GM18951 (cell line): ENCODE data around the gene SLC19A1.

Source experiments
- POLR2A ChIP-seq: IDR thresholded peaks from 4 replicates; pipeline ENCODE4 v1.6.1; 2011; ENCODE audit warnings: mild to moderate bottlenecking; ENCODE audit not compliant: insufficient read length, insufficient read depth; ENCODE audit errors: extremely low read depth
- in situ Hi-C: fragments of 300-500 bp; cut with MboI; formaldehyde crosslinking; loops from one replicate; pipeline ENCODE4 v1.12.0; 2022; ENCODE audit warnings: low sequenced_read_pairs, mixed read lengths, inconsistent platforms; ENCODE audit not compliant: unreplicated experiment

The SLC19A1 gene

GRCh38 chr21:45454926-45455673 lies 87.1 kb downstream of the SLC19A1 start:
- in situ Hi-C loops, result no loop called here
- no peak for TF ChIP-seq POLR2A

GRCh38 chr21:45454060-45454925 lies 87.9 kb downstream of the SLC19A1 start:
- no peak for TF ChIP-seq POLR2A
- in situ Hi-C loops, result no loop called here

- in situ Hi-C loops, result no loop called here
Observed at GRCh38 chr21:45453308-45453950, 88.8 kb downstream of the SLC19A1 start.

GRCh38 chr21:45452696-45453307 lies 89.4 kb downstream of the SLC19A1 start:
- in situ Hi-C loops, result no loop called here

More at GRCh38 chr21:45453308-45453950, 88.8 kb downstream of the SLC19A1 start:
- no peak for TF ChIP-seq POLR2A

GRCh38 chr21:45451771-45452182 lies 90.5 kb downstream of the SLC19A1 start:
- no peak for TF ChIP-seq POLR2A
- in situ Hi-C loops, result no loop called here

More at GRCh38 chr21:45452696-45453307, 89.4 kb downstream of the SLC19A1 start:
- no peak for TF ChIP-seq POLR2A

GRCh38 chr21:45451091-45451740 lies 91.0 kb downstream of the SLC19A1 start:
- TF ChIP-seq POLR2A, result no peak
- in situ Hi-C loops, result no loop called here

GRCh38 chr21:45450423-45451090 lies 91.7 kb downstream of the SLC19A1 start:
- in situ Hi-C loops, result no loop called here
- TF ChIP-seq POLR2A, result no peak

- in situ Hi-C loops, result no loop called here
- TF ChIP-seq POLR2A, result no peak
Observed at GRCh38 chr21:45449658-45450422, 92.4 kb downstream of the SLC19A1 start.

- TF ChIP-seq POLR2A, result no peak
- in situ Hi-C loops, result no loop called here
Observed at GRCh38 chr21:45448810-45449657, 93.2 kb downstream of the SLC19A1 start.

- no peak for TF ChIP-seq POLR2A
- in situ Hi-C loops, result no loop called here
Observed at GRCh38 chr21:45448283-45448809, 93.9 kb downstream of the SLC19A1 start.
